HL-60/S4 (cell line): ENCODE measurements around the gene CFAP61.

Source experiments
- in situ Hi-C: fragments of 300-500 bp; cut with MboI; formaldehyde crosslinking; loops from 2 replicates; pipeline ENCODE4 v1.14.3; 2022; ENCODE audit warnings: low sequenced_read_pairs

The CFAP61 gene, protein sequence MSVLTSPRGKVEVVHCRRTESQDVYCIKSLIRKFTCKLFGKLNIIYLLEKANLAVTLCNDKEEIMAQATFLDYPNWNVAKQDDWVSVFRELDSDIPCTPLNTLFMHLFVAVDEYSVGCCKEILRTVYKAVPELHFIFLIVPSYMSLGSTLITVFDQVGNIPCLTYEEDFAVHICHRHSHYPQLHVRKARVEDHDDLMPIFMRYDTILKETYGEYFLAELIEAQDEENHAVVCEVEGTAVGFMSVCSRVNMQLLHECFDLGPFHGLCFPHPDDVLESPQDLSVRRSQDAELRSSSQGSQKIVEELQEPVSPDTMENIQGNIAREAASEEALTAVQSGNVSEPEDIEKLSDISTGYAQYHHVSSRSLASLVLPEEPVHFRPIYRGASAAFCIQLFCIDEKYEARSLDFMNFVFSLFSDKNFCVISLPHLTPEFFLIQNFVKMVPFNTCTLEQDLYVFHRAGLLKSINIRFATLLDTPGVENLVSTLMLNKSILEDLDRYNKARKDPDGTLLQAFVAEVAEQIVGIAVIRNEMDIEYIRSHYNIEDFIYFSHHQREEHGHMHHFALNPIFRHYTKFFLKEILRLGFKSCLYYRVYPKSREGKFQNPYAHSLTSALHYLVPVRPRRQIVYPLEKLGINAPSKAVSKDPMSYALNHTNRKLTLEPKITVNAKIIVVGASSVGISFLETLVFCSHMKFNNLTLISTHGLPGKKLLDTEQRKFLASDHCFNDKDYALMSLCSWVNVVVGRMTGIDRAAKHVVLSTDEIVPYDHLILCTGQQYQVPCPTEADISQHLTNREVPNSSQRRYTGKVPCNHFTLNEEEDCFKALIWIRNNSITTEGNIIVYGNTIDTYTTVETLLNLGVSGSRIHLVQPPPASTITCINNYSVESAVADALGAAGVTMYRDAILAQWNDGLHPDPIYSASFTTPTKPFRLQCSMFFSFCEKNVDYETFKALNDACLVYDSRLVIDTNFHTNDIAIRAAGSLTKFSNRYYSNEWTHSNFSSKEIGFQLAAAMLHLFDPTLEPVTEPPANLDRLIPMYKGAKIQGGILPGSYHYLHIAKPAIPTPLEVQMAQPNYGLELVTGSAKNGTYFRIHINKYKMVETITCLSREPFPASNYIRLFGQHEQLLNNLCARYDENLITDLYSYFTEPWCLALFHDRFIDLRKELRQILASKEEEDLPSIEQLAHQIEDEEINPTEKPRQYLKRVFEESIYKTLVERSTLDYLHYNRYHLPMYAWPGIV

DNA sequence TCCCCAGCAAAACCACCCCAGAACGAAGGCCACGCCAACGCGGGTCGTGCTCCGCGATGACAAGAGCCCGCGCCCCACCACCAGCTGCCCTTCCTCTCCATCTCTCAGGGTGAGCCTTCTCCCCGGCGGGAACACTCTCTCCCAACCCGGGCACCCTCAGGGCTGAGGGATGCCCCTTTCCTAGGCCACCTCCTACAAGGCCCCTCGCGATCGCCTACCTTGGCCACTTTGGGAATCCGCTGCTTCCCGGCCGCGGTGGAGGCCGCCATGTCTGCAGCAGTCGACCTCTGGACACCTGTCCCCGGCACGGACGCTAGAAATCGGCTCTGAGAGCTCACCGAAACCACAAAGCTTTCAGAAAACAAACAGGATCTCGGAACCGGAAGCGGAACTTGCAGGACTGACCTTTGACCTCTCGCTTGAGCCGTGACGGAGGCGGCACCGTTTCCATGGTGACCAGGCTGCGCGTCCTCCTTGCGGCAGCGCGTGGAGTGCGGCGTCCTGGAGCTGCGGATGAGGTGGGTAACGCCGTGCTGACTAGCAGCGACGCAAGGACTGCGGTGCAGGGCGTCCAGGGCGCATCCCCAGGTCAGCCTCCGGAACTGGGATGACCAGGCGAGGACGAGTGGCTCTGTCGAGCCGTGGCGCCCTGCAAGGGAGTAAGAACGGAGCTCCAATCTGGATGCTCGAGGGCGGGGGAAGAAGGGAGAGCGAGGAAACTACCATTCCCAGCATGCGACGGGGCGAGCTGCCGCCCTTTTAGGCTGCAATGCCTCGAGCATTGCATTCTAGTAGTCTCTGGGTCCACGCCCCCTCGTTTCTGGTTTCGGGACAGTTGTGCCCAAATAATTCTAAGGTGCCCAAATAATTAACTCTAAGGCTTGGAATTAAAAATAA, at the start of gene CFAP61, which contains the start of gene CRNKL1:
Gene CFAP61 (plus strand): TSS at position 459 of the 897 bp plus-strand sequence. CDS start 4,122 bp downstream, outside the sequence.
Gene CRNKL1 (minus strand): TSS at position 393 of the 897 bp plus-strand sequence. CDS start 124 bp downstream, at position 269.
- in situ Hi-C loops, result no loop called here

DNA sequence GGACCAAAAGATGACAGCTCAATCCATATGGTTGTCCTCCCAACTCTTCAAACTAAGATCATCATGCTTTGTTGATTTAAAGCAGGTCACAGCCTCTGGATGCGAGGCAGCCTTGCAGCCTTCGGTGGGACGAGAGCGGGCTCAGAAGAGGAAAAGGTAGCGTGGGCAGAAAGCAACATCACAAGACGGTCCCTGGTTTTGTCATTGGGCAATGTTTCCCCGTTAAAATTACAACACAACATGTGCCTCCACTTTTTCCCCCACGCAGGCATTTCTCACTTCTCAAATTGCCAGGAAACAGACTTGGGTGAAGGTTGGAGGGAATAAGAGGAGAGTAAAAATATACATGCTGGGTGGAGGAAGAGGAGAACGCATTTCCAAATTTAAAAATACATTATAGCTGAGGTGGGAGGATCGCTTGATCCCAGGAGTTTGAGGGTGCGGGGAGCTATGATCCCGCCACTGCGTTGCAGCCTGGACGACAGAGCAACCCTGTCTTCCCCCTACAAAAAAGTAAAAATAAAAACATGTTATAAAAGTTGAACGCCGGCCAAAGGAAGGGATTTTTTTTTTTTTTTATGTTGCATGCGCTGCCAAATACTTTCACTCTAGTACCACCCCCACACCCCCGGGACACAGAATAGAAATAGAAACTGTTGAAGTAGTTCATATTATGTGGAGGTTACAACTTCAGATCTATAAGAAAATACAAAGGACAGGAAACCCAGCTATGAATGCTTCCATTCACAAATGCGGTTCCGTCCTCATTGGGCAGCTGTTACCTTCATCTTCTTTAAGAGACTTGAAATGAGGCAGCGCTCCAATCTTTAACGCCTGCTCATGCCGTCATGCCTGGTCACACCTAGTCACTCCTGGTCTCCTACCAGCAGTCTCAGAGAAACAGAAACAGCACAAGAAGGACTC, 49.0 kb upstream of the CFAP61 start:
- in situ Hi-C loops, result loop anchor here (10.0 kb wide), 1 partner anchor 108 kb away; no protein-coding TSS in a partner anchor

GRCh38 chr20:20003955-20004322, 48.4 kb upstream of the CFAP61 start:
- in situ Hi-C loops, result loop anchor here (10.0 kb wide), 1 partner anchor 109 kb away; no protein-coding TSS in a partner anchor

- in situ Hi-C loops, result loop anchor here (10.0 kb wide), 1 partner anchor 111 kb away; no protein-coding TSS in a partner anchor
These were observed 47.0 kb upstream of the CFAP61 start for GRCh38 chr20:20005342-20005741.

- in situ Hi-C loops, result loop anchor here (10.0 kb wide), 1 partner anchor 115 kb away; no protein-coding TSS in a partner anchor
These were observed 42.5 kb upstream of the CFAP61 start for GRCh38 chr20:20009784-20010253.

GRCh38 chr20:20010639-20011500, 41.5 kb upstream of the CFAP61 start:
- in situ Hi-C loops, result no loop called here

DNA sequence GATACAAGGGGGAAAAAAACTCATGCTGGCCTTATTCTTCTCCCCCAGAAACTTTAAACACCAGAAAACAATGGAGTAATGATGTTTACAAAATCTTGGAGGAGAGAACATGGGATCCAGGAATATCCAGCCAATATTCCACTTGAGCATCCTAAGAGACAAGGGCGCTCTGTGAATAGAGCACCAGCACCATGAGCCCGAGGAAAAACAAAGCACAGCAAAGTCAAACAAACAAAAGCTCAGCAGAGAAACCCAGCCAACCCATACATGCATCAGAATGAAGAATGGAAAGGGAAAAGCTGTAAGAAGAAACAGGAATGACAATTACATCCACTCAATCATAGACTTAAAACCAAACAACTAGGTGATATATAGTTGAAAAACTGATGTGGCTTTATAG, 39.8 kb upstream of the CFAP61 start:
- in situ Hi-C loops, result no loop called here

- in situ Hi-C loops, result no loop called here
These were observed 37.7 kb upstream of the CFAP61 start for GRCh38 chr20:20014659-20015058.

- in situ Hi-C loops, result no loop called here
These were observed 35.1 kb upstream of the CFAP61 start, which contains the start of gene NAA20 for GRCh38 chr20:20017001-20017843. TSS of gene NAA20 (plus strand) at chr20:20017362. CDS start at chr20:20017397, 35 bp downstream.

DNA sequence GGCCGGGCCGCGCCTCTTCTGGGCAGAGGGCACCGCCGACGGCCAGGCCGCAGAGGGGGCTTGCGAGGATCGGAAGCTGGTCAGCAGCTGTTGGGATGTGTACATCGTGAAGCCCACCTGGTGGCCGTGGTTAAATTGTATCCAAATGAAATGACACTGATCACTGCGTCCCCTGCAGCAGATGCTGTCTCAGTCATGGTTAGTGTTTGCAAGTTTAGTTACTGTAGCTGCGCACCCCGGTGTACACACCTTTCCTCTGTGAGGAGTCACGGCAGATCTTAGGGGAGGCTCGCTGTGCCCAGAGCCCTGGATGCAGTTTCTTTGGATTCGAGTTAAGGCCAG, 34.5 kb upstream of the CFAP61 start:
- in situ Hi-C loops, result no loop called here

DNA sequence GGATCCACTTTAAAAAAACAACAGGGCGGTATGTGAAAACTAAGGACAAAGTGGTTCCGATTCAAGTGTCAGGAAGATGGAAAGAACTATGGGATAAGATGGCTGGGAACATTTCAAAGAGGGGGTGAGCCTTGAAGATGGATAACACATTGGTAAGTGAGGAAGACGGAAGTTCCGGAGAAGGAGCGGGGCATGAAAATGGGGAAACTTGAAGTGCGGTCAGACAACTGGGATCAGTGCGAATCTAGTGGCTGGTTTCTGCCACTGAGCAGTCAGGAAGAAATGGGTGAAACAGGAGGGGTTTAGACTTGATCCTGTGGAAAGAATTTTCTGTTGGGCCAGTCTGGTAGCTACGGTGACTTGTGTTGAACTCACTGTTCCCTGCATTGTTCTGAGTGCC, 34.0 kb upstream of the CFAP61 start:
- in situ Hi-C loops, result no loop called here

DNA sequence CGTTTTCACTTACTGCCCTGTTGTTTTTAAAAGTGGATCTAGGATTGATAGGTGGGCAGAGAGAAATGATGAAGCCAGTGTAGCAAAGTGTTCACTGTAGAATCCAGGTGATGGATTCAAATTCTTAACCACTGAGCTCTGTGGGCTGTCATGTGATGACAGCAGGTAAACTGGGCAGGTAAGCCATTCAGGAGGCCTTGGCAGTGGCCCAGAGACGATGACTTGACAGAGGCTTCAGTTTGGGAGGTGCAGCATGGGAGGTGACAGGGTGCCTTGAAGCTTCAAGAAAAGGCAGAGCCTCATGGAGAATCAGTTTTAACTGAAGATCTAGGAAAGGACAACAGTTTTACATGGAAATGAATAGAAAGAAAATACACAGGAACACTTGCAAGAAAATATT, 33.2 kb upstream of the CFAP61 start:
- in situ Hi-C loops, result no loop called here

DNA sequence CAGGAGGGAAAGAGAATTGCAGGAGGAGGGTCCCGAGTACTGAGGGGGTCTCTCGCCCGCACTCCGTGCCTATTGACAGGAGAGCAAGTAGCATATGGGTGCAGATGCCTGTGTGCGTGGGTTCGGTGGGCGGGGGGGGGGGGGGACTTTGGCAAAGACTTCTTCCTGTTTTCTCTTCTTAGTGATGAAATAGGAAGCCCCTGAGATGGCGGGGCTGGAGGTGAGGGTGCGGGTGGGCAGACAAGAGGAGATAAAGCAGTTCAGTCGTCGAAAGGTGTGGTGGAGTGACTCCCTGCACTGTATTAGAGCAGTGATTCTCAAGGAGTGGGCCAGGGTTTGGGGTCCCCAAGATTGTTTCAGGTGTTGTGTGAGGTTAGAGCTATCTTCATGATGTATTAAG, 31.4 kb upstream of the CFAP61 start:
- in situ Hi-C loops, result no loop called here

DNA sequence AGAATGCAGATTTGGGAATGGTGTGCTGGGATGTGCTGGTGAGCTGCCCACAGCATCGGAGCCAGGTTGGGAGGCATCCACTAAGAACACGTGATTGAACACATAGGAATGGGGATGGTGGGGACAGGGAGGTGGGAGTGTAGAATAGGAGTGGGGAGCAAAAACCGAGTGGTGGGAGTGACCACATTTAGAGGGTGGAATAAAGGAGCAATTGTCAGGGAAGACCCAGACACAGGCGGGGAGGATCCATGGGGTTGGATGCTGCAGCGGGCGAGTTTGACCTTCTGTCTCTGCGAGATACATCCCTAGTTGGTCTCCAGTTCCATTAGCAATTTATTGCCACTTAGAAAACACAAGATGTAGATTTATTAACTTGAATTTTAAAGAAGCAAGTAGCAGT, 30.5 kb upstream of the CFAP61 start:
- in situ Hi-C loops, result no loop called here

DNA sequence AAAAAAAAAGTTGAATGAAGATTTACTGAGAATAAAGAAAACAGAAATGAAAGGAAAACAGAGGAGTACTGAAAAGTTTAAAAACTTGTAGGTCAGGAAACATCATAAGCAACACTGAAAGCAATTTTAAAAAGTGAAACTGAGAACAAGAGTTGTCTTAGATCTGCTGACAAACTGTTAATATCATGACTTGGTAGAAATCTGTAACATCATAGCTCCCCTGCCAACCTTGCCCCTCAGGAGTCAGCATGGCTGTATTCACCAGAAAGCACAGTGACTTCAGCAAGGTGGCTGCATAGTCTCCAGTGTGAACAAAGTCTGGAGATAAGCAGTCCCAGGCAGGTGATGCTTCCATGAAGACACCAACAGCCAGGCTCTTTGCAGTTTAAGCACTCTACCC, 29.8 kb upstream of the CFAP61 start:
- in situ Hi-C loops, result no loop called here

- in situ Hi-C loops, result no loop called here
These were observed 28.9 kb upstream of the CFAP61 start for GRCh38 chr20:20023395-20023794.

DNA sequence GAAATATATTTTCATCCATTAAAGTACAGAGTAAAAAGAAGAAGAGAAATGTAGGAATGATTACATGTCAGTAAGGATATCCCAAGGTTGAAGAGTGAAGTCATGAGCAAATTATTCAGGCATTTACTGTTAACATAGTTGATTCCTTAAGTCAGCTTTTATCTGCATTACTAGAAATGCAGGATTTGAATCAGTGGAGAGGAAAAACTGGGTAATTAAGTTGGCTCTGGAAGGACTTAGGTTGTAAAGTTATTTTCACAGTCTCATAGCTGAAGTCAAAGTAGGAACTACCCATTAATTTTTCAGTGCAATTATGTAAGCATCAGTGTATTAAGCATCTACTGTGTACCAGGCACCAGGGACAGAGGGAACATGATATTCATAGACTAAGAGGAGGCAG, 27.4 kb upstream of the CFAP61 start:
- in situ Hi-C loops, result no loop called here
